Immature natural killer cell (primary cell): Measurements from ENCODE around the gene DAB1. TPM values are rescaled to one million over a fixed set of nuclear protein-coding genes. Genes with fewer than 3 reads are reported as not detected.

Experiments
- DNase-seq, 3 donors: peaks; one replicate each; pipeline ENCODE4 v3.0.0; 2022; ENCODE audit warnings: mixed read lengths in 1 of 3
- H3K27ac Mint-ChIP-seq, 6 donors: one replicate each; pipeline ENCODE4 v1.8.0; 2020; ENCODE audit warnings: mixed read lengths in 6 of 6, mild to moderate bottlenecking in 5 of 6, inconsistent platforms in 4 of 6, moderate library complexity in 3 of 6
- H3K27me3 Mint-ChIP-seq, 3 donors: one replicate each; pipeline ENCODE4 v1.8.0; 2020 to 2021; ENCODE audit warnings: low read depth in 3 of 3, mild to moderate bottlenecking in 3 of 3, mixed read lengths in 3 of 3, moderate library complexity in 3 of 3, inconsistent platforms in 1 of 3
- H3K36me3 Mint-ChIP-seq, 3 donors: one replicate each; pipeline ENCODE4 v1.8.0; 2020; ENCODE audit warnings: mixed read lengths in 3 of 3, inconsistent platforms in 2 of 3, mild to moderate bottlenecking in 2 of 3
- H3K4me1 Mint-ChIP-seq, 2 donors: one replicate each; pipeline ENCODE4 v1.8.0; 2020; ENCODE audit warnings: inconsistent platforms in 2 of 2, mild to moderate bottlenecking in 2 of 2, mixed read lengths in 2 of 2, moderate library complexity in 1 of 2
- H3K4me3 Mint-ChIP-seq, 5 donors: one replicate each; pipeline ENCODE4 v1.8.0; 2020; ENCODE audit warnings: mild to moderate bottlenecking in 5 of 5, mixed read lengths in 5 of 5, inconsistent platforms in 3 of 5, moderate library complexity in 3 of 5
- H3K9me3 Mint-ChIP-seq, 6 donors: one replicate each; pipeline ENCODE4 v1.8.0; 2020; ENCODE audit warnings: mild to moderate bottlenecking in 6 of 6, mixed read lengths in 6 of 6, inconsistent platforms in 4 of 6, moderate library complexity in 3 of 6
- polyA plus RNA-seq, 3 donors: library from polyadenylated mRNA; unstranded; fragments of 300-500 nt; fragmentation: Illumina TruSeq; gene quantifications; one replicate each; pipeline ENCODE4 v1.2.3, GENCODE V29; 2021

The DAB1 gene
- under 1 TPM in 1 of 3 donors, not detected in 2; 0.88 TPM for polyA plus RNA-seq

DNA sequence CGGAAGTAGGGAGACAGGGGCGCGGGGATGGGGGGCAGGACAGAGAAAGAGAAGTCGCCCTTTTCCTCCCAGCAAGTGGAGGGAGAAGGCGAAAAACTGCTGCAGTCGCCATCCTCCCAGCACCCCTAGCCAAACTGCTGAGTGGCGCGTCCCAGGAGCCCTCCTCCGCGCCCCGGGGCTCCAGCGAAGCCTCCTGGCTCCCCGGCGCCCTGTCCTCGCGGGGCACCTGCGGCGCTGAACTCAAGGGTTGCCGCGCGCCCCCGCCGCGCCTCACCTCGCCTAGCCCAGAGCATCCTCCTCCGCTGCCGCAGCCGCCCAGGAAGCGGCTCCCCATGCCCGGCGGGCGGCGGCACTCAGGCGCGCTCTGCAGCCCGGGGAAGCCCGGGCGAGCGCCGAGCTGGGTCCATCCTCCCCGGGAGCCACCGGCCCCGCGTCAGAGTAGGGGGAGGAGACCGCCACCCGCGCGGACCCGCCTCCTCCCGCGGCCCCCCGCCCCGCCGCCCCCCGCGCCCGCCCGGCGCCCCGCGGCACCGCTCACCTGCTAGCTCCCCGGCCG is at the start of gene DAB1:
DAB1 (minus strand) TSS at position 405 of the 556 bp plus-strand sequence. CDS start 133,030 bp downstream, outside the sequence.
- peaks cover 14 to 21% (median 17%) of the 10 kb centered on the region in 3 donors for H3K27me3 Mint-ChIP-seq
- peak within 1 kb of the TSS in 3 of 5 donors; percentile 29 to 42 (median 36) for H3K4me3 Mint-ChIP-seq
- no peaks in the 10 kb centered on the region for H3K36me3 Mint-ChIP-seq
- peaks cover 0 to 11% (median 0%) of the 10 kb centered on the region in 6 donors for H3K9me3 Mint-ChIP-seq
- H3K27ac Mint-ChIP-seq = no peak within 1 kb of the TSS
- no peak for DNase-seq
- H3K4me1 Mint-ChIP-seq = peaks cover 0 to 3% of the 10 kb centered on the region in 2 donors

DNA sequence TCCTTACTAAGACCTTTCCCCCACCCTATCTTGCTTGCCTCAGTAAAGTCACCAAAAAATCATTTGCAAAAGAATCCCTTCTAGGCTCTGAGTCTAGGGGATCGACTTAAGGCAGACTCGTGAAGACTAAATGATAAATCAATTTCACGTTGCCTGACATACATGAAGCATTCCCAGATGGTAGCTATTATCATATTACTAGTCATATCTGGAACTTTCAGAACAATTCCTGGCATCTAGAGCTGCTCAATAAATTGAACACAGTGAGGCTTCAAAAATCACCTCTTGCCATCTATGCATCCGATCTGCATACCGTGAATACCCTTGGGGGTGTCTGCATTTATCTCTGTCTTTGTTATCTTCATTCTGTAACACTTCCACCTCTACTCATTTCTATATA is 49.6 kb upstream of the DAB1 start:
- Mint-ChIP-seq H3K9me3 (peaks cover 0 to 3% (median 0%) of the 10 kb centered on the region in 6 donors), H3K4me3 (no peak overlapping the region), H3K27ac (no peak overlapping the region), H3K36me3 (no peaks in the 10 kb centered on the region), H3K27me3 (peaks cover 0 to 2% (median 0%) of the 10 kb centered on the region in 3 donors), H3K4me1 (no peaks in the 10 kb centered on the region)
- DNase-seq = no peak

DNA sequence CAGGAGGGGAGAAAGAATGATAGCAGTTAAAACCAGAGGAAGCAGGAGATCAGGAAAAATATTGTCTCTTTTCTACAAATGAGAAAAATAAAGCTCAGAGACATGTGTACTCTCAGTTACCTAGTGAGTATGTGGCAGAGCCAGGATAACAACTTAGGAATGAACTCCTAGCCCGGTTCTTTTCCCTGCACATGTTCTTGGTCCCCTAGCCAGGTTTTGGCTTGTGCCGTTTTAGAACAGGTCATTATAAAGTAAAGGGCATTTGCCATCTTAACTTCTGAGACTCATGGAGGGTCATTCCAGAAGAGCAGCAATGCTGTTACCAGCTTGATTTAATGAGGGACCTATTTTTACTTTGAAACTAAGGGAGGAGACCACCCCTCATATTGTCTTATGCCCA is 48.1 kb upstream of the DAB1 start:
- no peak overlapping the region for H3K27ac Mint-ChIP-seq
- peaks cover 0 to 3% (median 0%) of the 10 kb centered on the region in 6 donors for H3K9me3 Mint-ChIP-seq
- no peaks in the 10 kb centered on the region for H3K4me1 Mint-ChIP-seq
- H3K36me3 Mint-ChIP-seq = no peaks in the 10 kb centered on the region
- no peak overlapping the region for H3K4me3 Mint-ChIP-seq
- DNase-seq = no peak
- H3K27me3 Mint-ChIP-seq = peaks cover 0 to 2% (median 1%) of the 10 kb centered on the region in 3 donors

DNA sequence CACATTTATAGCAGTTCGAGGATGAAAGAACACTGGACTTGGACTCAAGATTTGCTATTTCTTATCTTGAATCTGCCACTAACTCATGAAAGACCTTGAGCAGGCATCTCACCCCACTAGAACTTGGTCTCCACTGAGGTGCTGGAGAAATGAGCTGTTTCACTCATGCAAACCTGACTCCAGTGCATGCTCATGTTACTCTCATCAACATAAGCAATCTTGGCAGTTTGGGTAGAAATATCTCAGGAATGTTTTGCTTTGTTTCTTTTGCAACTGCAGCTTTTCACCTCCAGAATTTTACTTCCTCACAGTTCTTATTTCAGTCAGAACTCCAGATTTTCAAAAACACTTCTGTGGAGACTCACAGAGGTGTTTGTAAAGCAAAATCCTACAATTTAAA is 46.2 kb upstream of the DAB1 start:
- DNase-seq = no peak
- Mint-ChIP-seq H3K4me1 (no peaks in the 10 kb centered on the region), H3K36me3 (no peaks in the 10 kb centered on the region), H3K4me3 (no peak overlapping the region), H3K9me3 (peaks cover 0 to 3% (median 0%) of the 10 kb centered on the region in 6 donors), H3K27ac (no peak overlapping the region), H3K27me3 (peaks cover 0 to 4% (median 1%) of the 10 kb centered on the region in 3 donors)

DNA sequence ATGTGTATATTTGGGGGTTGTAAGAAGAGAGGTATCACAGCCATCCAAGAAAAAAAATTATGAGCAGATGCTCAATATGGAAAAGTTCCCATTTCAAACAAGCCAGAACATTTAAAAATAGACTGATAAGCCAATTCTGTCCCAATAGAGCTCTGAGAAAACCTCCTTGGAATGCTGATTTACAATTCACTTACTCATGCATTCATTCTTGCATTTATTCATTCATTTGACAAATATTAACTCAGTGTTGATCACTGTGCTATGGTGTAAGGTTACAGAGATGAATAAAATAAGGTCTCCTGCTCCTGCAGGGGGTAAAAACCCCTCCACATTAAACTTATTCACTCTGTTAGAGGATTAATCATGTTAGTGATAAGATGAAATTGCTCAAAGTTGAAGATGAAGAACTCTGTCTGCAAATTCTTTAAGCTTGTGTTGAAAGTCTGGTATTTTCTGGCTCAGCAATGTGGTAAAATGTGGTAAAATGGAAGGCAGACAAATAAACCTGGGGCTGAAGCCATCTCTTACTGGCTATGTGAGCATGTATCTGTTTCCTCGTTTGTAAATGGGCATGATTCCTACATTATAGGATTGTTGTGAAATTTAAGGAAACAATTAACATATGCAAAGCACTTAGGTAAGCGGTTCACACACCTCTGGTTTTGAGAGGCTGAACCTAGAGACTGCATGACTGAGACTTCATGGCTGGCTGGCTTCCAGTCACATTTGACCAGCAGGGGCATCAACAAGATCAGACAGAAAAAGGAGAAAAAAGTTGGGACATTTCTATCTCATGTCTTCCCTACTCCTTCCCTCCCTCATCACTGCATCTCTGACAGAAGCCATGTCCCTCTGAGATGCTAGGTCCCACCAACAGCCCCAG is 45.0 kb upstream of the DAB1 start:
- H3K27me3 Mint-ChIP-seq = peaks cover 0 to 4% (median 1%) of the 10 kb centered on the region in 3 donors
- no peaks in the 10 kb centered on the region for H3K4me1 Mint-ChIP-seq
- H3K27ac Mint-ChIP-seq = no peak overlapping the region
- DNase-seq = no peak
- no peak overlapping the region for H3K4me3 Mint-ChIP-seq
- no peaks in the 10 kb centered on the region for H3K36me3 Mint-ChIP-seq
- peaks cover 0 to 6% (median 0%) of the 10 kb centered on the region in 6 donors for H3K9me3 Mint-ChIP-seq

DNA sequence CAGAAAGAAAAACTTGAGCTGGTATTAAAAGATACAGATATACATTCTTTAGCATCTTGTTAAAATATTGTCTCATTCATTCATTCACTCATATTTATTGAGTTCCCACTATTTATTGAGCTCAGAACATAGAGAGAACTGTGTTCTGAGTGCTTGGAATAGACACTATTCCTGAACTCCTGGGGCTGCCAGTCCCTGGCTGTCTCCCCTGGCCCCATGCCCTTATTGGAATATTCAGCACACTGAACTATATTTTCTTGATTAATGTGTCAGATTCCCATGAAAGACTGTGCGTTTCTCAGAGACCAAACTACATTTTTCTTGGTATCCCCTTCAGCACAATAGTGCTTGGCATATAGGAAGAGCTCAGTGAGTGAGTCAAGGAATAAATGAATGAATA is 44.0 kb upstream of the DAB1 start:
- Mint-ChIP-seq H3K9me3 (peaks cover 0 to 6% (median 0%) of the 10 kb centered on the region in 6 donors), H3K27me3 (peaks cover 1 to 4% (median 3%) of the 10 kb centered on the region in 3 donors), H3K27ac (no peak overlapping the region), H3K36me3 (no peaks in the 10 kb centered on the region), H3K4me3 (no peak overlapping the region), H3K4me1 (no peaks in the 10 kb centered on the region)
- DNase-seq = no peak

DNA sequence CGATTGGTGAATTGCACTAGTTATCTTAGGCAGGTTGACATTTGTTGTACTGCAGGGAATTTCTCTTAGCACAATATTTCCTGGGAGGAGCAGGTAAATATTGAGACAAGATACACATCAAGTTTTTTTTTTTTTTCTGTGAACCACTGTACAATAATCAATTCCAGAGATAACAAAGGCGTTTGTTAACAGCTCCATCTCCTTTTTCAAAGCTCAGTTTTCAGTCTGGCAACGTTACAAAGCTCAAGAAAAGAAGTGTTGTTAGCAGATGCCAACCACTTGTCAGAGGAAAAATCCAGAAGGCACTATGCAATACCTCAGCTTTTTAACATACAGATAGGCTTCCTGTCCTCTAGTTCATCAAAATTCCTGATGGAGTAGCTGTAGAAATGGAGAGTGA is 40.9 kb upstream of the DAB1 start:
- Mint-ChIP-seq H3K9me3 (peaks cover 0 to 8% (median 0%) of the 10 kb centered on the region in 6 donors), H3K27ac (no peak overlapping the region), H3K27me3 (peaks cover 1 to 6% (median 3%) of the 10 kb centered on the region in 3 donors), H3K4me3 (no peak overlapping the region), H3K36me3 (no peaks in the 10 kb centered on the region), H3K4me1 (no peaks in the 10 kb centered on the region)
- DNase-seq = no peak

DNA sequence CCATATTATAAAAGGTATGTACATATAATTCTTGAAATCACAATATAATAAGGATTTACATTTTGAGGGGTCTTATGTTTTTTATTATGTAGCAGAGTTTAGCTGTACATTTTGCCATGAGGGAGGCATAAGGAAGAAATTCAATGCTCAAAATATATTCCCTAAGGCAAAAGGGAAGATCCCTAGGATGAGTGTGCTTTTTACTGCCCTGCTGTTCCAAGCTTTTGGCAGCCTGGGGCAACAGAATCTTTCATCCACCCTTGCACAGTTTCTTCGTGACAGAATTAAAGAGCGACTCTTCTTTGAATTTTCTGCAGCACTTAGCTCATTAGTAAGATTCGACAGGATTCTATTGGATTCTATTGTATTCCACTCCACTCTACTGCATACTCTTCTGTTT is 39.5 kb upstream of the DAB1 start:
- Mint-ChIP-seq H3K27me3 (peaks cover 1 to 6% (median 3%) of the 10 kb centered on the region in 3 donors), H3K4me3 (no peak overlapping the region), H3K9me3 (peaks cover 0 to 8% (median 0%) of the 10 kb centered on the region in 6 donors), H3K27ac (no peak overlapping the region), H3K36me3 (no peaks in the 10 kb centered on the region), H3K4me1 (no peaks in the 10 kb centered on the region)
- no peak for DNase-seq

DNA sequence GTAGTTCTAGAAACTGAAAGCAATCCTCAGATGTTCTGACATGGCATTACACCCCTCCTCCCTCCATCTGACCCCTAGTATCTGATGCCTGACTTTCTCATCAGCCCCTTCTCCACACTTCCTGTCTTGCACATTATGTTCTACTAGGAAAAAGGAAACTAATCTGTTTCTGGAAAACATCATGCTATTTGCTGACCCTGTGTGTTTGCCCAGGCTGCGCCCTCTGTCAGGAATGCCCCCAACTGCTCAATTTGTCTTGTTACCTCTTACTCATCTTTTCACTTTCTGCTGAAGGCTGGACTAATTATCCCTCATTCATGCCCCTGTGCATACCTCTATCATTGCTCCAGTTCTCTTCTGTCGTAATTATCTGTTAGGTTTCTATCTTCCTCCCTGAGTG is 37.5 kb upstream of the DAB1 start:
- Mint-ChIP-seq H3K4me1 (no peaks in the 10 kb centered on the region), H3K4me3 (no peak overlapping the region), H3K36me3 (no peaks in the 10 kb centered on the region), H3K27me3 (peaks cover 0 to 6% (median 3%) of the 10 kb centered on the region in 3 donors), H3K9me3 (peaks cover 0 to 6% (median 0%) of the 10 kb centered on the region in 6 donors), H3K27ac (no peak overlapping the region)
- DNase-seq = no peak

DNA sequence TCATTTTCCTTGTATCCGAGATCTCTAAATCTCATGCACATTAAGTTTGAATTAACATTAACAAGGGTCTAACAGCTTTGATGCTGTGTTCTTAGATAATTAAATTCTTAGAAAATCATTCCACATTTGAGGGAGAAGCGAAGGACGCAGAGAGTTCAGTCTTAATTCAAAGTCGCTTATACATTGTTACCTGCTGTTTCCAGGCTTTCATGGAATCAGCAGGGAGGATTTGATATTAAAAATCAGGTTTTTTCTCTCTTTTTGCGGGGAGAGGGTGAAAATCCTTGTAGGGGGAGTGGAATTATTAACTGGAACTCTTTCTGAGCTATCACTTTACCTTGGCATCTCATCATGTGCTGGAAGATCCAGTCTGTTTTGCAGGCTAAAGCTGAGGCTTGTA is 27.7 kb upstream of the DAB1 start:
- peaks cover 0 to 8% (median 0%) of the 10 kb centered on the region in 6 donors for H3K9me3 Mint-ChIP-seq
- H3K27me3 Mint-ChIP-seq = peaks cover 3 to 8% (median 6%) of the 10 kb centered on the region in 3 donors
- H3K27ac Mint-ChIP-seq = no peak overlapping the region
- DNase-seq = no peak
- H3K36me3 Mint-ChIP-seq = no peaks in the 10 kb centered on the region
- H3K4me3 Mint-ChIP-seq = no peak overlapping the region
- H3K4me1 Mint-ChIP-seq = no peaks in the 10 kb centered on the region

DNA sequence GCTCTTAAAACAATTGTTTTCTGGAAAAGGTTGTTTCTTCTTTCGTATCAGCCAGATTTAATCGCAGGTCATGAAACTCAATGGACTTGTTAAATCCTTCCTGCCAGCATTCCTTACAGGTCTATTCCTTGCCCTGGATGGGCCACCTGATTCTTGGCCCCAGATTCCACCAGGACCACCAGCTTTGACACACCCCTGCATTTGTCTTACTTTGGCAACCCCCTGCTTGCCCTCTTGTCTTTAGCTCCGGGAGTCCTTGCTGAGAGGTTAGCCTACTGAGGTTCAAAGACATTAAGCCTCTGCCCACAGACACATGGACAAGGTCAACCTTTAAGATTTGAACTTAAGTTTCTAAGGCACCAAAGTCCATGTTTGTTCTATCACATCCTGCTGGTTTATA is 27.1 kb upstream of the DAB1 start:
- H3K9me3 Mint-ChIP-seq = peaks cover 0 to 8% (median 0%) of the 10 kb centered on the region in 6 donors
- no peak for DNase-seq
- H3K4me1 Mint-ChIP-seq = no peaks in the 10 kb centered on the region
- peaks cover 3 to 8% (median 6%) of the 10 kb centered on the region in 3 donors for H3K27me3 Mint-ChIP-seq
- H3K27ac Mint-ChIP-seq = no peak overlapping the region
- no peak overlapping the region for H3K4me3 Mint-ChIP-seq
- H3K36me3 Mint-ChIP-seq = no peaks in the 10 kb centered on the region

DNA sequence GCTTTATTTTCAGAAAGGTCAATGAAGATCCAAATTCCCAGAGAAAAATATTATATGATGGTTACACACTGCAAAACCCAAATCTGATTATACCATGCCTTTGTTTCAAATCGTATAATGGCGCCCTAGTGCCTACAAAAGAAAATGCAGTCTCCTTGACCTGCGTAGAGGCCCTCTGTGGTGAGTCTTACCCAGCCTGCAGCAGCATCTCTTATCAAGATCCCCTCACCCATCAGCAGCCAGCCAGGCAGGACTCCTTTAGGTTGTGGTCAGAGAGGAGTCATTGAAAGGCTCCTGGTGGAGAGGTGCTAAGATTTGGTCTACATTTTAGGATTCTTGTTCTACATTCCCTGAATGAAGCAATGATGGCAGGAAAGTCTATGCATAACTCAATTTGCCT is 23.7 kb upstream of the DAB1 start:
- Mint-ChIP-seq H3K36me3 (no peaks in the 10 kb centered on the region), H3K4me1 (no peaks in the 10 kb centered on the region), H3K4me3 (no peak overlapping the region), H3K27ac (no peak overlapping the region), H3K9me3 (peaks cover 0 to 4% (median 0%) of the 10 kb centered on the region in 6 donors), H3K27me3 (peaks cover 0 to 9% (median 7%) of the 10 kb centered on the region in 3 donors)
- no peak for DNase-seq

DNA sequence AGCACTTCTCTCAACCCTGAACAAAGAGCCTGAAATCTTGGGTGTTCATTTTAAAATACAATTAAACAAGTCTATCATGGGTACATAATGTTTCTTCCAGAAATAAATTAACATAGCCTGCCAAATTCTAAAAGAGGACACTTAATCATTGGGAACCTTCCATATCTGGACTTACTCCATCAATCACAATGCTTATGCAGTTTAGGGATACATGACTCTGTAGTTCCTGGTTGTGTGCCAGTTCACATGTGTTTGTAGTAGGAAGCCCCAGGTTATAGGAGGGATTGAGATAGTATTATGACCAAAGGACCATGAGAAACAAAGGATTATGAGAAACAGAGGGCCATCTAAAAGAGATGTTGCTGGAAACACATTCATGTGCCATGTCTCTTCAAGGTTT is 19.1 kb upstream of the DAB1 start:
- peaks cover 3 to 7% (median 3%) of the 10 kb centered on the region in 3 donors for H3K27me3 Mint-ChIP-seq
- DNase-seq = no peak

DNA sequence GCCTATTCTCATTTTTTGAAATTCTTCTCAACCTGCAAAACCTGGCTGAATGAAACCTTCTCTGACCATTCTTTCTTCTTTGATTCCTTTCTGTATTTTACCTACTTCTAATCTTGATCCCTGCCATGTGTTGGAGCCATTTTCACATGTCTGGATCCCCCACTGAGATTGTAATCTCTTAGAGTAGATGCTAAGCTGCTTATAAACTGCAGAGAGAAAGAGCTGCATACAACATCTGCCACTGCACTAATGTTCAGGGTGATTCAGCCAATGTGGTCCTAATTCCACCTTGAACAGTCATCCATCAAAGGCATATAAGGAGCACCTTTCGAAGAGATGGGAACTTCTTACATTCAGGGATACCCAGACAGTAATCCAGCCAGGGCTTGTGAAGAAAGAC is 16.2 kb upstream of the DAB1 start:
- peaks cover 0 to 4% (median 0%) of the 10 kb centered on the region in 6 donors for H3K9me3 Mint-ChIP-seq
- DNase-seq = no peak
- no peak overlapping the region for H3K27ac Mint-ChIP-seq
- no peaks in the 10 kb centered on the region for H3K36me3 Mint-ChIP-seq
- peaks cover 3 to 7% (median 3%) of the 10 kb centered on the region in 3 donors for H3K27me3 Mint-ChIP-seq
- H3K4me3 Mint-ChIP-seq = no peak overlapping the region
- no peaks in the 10 kb centered on the region for H3K4me1 Mint-ChIP-seq

More for the DNA sequence above, 19.1 kb upstream of the DAB1 start:
- peaks cover 0 to 4% (median 0%) of the 10 kb centered on the region in 6 donors for H3K9me3 Mint-ChIP-seq
- H3K4me3 Mint-ChIP-seq = no peak overlapping the region
- H3K4me1 Mint-ChIP-seq = no peaks in the 10 kb centered on the region
- H3K27ac Mint-ChIP-seq = no peak overlapping the region
- no peaks in the 10 kb centered on the region for H3K36me3 Mint-ChIP-seq
